KOPT-K1 (cell line): ENCODE measurements around the gene FBXO24.
"Not testable (repeated sequence)": the region's sequence is repeated elsewhere in the genome, so short reads cannot be mapped to it uniquely, and the experiment has no call there.

Experiments
- H3K27ac ChIP-seq: fragments of 200-600 bp; sonication (generic); 2 replicates; pipeline ENCODE4 v1.5.1; 2016; ENCODE audit warnings: antibody characterized with exemption, mild to moderate bottlenecking, low read depth, low read length; ENCODE audit not compliant: poor library complexity, severe bottlenecking
- H3K36me3 ChIP-seq: fragments of 200-600 bp; sonication (generic); 2 replicates; pipeline ENCODE4 v1.5.1; 2017; ENCODE audit warnings: antibody characterized with exemption, mild to moderate bottlenecking, low read length, moderate library complexity; ENCODE audit not compliant: insufficient read depth
- H3K9me3 ChIP-seq: fragments of 200-600 bp; sonication (generic); 2 replicates; pipeline ENCODE4 v1.5.1; 2017; ENCODE audit warnings: antibody characterized with exemption, low read length, mild to moderate bottlenecking; ENCODE audit not compliant: insufficient read depth, poor library complexity, severe bottlenecking

FBXO24 gene

DNA sequence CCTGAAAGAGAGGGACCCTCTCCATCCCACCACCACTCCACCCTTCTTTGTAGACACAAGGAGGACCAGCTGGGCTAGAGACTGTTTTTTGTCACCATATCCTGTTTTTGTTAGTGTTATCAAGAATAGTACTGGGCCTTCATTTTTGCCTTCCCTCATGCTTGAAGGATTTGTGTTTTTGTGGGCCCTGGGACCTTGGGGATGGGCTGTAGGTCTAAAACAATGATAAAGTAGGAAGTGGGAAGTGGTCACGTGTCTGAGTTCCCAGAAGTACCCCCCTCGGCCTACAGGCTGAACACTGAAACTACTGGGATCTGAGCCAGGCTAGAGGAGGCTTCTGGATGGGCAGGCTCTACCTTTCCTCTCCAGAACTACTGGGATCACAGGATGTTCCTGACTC, 38.3 kb upstream of the FBXO24 start:
- Histone ChIP-seq H3K9me3 (no peaks in the 10 kb centered on the region), H3K36me3 (peaks cover 20% of the 10 kb centered on the region; the same call in 1 of the 2 replicates), H3K27ac (no peak overlapping the region)

DNA sequence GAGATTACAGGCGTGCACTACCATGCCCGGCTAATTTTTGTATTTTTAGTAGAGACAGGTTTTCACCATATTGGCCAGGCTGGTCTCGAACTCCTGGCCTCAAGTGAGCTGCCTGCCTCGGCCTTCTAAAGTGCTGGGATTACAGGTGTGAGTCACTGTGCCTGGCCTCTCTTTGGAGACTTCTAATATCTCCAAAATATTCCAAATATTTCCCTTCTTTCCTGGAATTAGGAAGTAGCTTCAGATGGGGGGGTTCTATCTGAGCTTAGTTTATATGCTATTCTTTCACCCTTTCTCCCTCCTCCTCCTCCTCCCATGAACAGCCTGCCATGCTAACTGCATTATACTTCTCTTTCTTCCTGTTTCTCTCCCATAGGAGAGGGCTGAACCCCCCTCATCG, 37.7 kb upstream of the FBXO24 start:
- not testable (repeated sequence) for H3K9me3 ChIP-seq, H3K27ac ChIP-seq
- peaks cover 26% of the 10 kb centered on the region; the same call in 1 of the 2 replicates for H3K36me3 ChIP-seq

DNA sequence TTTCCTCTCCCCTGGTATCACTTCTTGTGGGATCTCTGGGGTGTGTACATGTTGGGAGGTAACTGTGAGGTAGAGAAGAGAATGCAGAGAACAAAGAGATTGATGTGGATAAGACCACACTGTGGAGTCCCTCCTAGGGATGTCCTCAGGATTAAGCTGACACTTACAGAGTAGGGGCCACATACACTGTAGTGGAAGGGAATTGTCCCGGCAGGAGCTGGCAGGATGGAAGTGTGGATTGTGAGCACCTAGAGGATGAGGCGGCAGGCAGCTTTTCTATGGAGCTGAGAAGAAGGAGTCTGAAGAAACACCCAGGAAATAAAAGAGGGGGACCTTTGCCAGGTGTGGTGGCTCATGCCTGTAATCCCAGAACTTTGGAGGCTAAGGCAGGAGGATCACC, 33.6 kb upstream of the FBXO24 start:
- H3K27ac ChIP-seq, result no peak overlapping the region
- no peaks in the 10 kb centered on the region for H3K9me3 ChIP-seq
- H3K36me3 ChIP-seq, result peaks cover 61% of the 10 kb centered on the region

GRCh38 chr7:100553032-100553431, 33.1 kb upstream of the FBXO24 start:
- Histone ChIP-seq H3K27ac (no peak overlapping the region), H3K36me3 (peaks cover 61% of the 10 kb centered on the region), H3K9me3 (no peaks in the 10 kb centered on the region)

DNA sequence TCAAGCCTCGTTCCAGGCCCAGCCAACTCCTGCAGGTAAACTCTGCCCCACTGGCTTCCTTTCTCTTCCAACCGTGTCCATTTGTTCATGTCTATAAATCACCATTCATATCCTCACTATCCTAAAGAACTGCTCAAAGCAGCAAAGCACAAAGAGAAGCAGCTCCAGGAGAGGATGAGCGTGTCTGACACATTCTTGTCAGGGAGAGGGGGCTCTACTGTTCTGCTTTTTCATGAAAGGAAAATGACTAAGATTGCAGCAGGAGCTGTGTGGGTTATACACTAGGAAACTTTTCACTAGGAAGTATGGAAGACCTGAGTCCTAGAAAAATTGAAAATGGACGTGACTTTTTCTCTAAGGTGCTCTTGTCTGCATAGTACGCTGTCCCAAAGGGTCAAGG, 30.4 kb upstream of the FBXO24 start:
- Histone ChIP-seq H3K36me3 (peaks cover 55% of the 10 kb centered on the region), H3K27ac (no peak overlapping the region), H3K9me3 (no peaks in the 10 kb centered on the region)

- H3K27ac ChIP-seq, result no peak overlapping the region
These were observed 29.6 kb upstream of the FBXO24 start for GRCh38 chr7:100556541-100556940.

DNA sequence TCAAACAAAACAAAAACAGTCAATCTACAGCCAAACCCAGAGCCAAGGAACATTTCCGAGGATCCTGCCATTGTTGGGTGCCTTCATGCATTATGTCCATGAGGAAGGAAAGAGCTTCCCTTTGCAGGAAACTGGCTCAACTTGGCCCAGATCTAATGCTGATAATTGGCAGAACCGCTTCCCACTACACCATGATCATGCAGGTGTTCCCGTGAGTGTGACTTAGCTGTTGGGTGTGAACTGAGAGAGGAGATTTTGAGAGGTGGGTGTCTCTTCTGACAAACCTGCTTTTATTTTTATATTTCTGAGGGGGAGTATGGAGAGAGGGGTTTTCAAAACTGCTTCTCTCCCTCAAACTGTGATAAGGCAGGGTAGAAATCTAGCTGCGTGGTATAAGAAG, 27.0 kb upstream of the FBXO24 start:
- Histone ChIP-seq H3K9me3 (no peaks in the 10 kb centered on the region), H3K36me3 (peaks cover 52% of the 10 kb centered on the region), H3K27ac (no peak overlapping the region)

More at GRCh38 chr7:100556541-100556940, 29.6 kb upstream of the FBXO24 start:
- Histone ChIP-seq H3K36me3 (peaks cover 55% of the 10 kb centered on the region), H3K9me3 (no peaks in the 10 kb centered on the region)

GRCh38 chr7:100561491-100562194, 24.5 kb upstream of the FBXO24 start:
- H3K27ac ChIP-seq, result no peak overlapping the region
- H3K36me3 ChIP-seq, result peaks cover 28% of the 10 kb centered on the region
- no peaks in the 10 kb centered on the region for H3K9me3 ChIP-seq

GRCh38 chr7:100562195-100563099, 23.7 kb upstream of the FBXO24 start:
- Histone ChIP-seq H3K27ac (no peak overlapping the region), H3K9me3 (no peaks in the 10 kb centered on the region), H3K36me3 (peaks cover 24% of the 10 kb centered on the region; the same call in 1 of the 2 replicates)

- H3K9me3 ChIP-seq, result no peaks in the 10 kb centered on the region
- peaks cover 24% of the 10 kb centered on the region; the same call in 1 of the 2 replicates for H3K36me3 ChIP-seq
- no peak overlapping the region for H3K27ac ChIP-seq
These were observed 23.0 kb upstream of the FBXO24 start for GRCh38 chr7:100563100-100563564.

GRCh38 chr7:100563809-100564400, 22.2 kb upstream of the FBXO24 start:
- Histone ChIP-seq H3K27ac (no peak overlapping the region), H3K9me3 (no peaks in the 10 kb centered on the region)

GRCh38 chr7:100564405-100564804, 21.7 kb upstream of the FBXO24 start:
- peaks cover 24% of the 10 kb centered on the region; the same call in 1 of the 2 replicates for H3K36me3 ChIP-seq
- not testable (repeated sequence) for H3K27ac ChIP-seq, H3K9me3 ChIP-seq

More at GRCh38 chr7:100563809-100564400, 22.2 kb upstream of the FBXO24 start:
- H3K36me3 ChIP-seq, result peaks cover 24% of the 10 kb centered on the region; the same call in 1 of the 2 replicates

DNA sequence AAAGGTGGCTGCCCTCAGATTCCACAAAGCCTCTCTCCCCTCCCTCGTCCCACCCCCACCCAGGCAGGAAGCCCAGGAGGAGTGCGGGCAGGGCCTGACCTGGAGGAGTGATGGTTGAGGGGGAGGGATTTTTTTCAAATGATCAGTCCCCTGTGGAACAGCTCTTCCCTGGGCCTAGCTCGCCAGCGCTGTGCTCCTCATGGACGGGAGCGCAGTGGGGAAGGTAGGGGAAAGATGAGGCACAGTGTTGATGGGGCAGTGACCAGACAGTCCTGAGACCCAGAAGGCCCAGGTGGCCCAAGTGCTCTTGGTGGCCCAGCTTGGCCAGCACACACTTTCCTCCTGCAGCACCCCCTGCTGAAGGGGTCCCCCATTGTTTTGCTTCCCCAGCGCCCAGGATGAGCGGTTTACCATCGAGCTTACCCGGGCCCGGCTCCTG, 21.0 kb upstream of the FBXO24 start:
- H3K27ac ChIP-seq, result no peak overlapping the region
- H3K36me3 ChIP-seq, result peaks cover 21% of the 10 kb centered on the region; the same call in 1 of the 2 replicates
- H3K9me3 ChIP-seq, result no peaks in the 10 kb centered on the region

- no peak overlapping the region for H3K27ac ChIP-seq
- H3K9me3 ChIP-seq, result no peaks in the 10 kb centered on the region
- H3K36me3 ChIP-seq, result peaks cover 17% of the 10 kb centered on the region; the same call in 1 of the 2 replicates
These were observed 20.1 kb upstream of the FBXO24 start for GRCh38 chr7:100566018-100566531.
